ENCODE results near the gene GSTM2.

Gene GSTM2

DNA sequence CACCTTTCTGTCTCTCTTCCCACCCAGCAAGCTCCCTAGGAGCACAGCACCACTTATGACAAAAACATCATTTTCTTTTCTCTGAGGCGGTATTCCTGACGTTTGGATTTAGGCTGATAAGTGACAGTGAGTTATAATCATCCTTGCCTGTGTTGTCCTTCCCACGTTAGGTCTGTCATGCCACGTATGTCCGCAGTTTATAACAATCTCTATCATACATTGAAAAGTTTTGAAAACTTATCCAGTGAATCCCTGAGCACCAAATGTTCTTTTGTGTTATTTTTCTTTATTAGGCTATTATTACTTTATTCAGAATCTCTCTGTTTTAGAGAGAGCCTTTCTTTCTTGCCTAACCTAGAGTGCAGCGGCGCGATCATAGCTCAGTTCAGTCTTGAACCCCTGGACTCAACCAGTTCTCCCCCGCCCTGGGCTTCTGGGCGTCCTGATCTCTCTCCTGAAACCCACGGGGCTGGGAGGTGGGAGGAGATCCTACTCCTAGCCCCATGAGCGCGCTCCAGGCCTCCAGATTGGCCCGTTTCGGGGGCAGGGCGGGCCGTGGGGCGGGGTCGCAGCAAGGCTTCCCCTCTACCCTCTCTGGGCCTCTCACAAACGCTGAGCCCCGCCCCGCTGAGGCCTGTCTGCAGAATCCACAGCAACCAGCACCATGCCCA, at the start of gene GSTM2:
TSS of gene GSTM2 (plus strand) at position 606 of the 671 bp plus-strand sequence. CDS start at position 665, 59 bp downstream.
- peak; percentile 85 for DNase-seq

DNA sequence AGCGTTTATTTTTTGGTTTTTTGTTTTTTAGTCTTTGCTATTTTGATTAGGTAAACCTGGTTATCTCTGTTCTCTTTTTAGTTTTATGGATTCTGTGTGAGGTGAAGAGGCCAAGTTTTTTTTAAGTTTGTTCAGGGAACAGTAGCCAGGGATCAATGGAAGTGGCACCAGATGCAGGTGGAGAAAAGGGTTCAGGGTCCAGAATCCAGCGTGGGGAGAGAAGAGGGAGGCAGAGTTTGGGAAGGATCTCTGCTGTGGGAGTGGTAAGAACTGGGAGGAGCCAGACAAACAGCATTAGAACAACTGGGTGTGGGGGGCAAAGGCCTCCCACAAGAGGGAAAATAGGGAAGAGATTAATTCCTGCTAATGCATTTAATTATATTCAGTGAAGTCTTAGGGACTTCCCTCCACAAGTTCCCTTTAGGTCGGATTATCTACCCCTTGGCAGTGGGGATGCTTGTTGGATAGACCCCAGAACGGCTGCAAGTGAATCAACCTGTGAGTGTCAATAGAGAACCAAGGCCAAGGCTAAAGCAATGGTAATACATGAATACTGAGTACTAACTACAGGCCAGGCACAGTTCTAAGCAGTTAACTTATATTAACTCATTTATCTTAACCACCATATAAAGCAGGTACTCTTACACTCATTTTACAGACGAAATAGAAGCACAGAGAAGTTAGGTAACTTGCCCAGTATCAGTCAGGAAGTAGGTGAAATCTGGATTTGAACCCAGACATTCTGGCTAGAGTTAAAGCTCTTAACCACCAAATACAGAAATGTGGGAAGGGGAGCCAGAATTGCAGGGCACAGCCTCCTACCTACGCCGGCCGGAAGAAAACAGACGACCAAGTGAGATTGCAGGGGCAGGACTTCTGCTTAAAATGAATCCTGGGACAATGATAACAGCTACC, 48.9 kb upstream of the GSTM2 start:
- DNase-seq = no peak

DNA sequence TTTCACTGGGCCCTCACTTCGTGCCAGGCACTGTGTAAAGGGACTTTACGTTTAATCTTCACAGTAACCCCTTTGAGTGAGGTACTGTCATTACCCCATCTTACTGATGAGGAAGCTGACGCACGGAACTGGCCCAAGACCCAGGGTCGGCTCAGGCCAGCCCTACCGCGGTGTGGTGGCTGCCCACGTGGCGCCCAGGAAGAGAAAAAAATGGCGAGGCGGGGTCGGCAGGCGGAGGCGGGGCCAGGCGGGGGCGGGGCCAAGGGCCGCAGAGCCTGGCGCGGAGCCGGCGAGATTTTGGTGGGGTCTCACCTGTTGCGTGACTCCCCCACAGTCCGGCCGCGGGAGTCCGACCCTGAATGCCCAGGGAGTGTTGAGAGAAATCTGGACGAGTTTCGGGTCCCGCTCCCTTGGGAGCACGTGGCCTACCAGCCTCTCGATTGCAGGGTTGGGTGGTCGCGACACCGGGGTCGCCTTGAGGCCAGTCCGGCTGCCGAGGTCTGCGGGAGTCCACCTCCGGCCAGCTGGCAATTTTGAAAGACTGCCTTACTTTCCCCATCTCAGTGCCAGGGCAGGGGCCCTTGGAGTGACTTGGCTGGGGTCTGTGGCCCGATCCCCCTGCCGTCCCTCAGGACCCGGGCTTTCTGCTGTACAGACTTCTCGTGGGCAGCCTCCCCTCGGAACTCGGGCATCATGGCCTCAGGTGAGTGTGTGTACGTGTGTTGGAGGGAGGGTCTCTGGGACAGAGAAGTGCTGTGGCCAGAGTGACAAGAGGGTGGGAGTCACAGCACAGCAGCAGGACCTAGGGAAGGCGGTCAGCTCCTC, 48.1 kb upstream of the GSTM2 start, which contains the start of the genes AMPD2 and GNAT2:
TSS of gene AMPD2 (plus strand) at position 262 of the 825 bp plus-strand sequence. CDS start 1,339 bp downstream, outside the sequence.
TSS of gene GNAT2 (minus strand) at position 41 of the 825 bp plus-strand sequence. CDS start 6,746 bp downstream, outside the sequence.
- peak; percentile 74 for DNase-seq

DNA sequence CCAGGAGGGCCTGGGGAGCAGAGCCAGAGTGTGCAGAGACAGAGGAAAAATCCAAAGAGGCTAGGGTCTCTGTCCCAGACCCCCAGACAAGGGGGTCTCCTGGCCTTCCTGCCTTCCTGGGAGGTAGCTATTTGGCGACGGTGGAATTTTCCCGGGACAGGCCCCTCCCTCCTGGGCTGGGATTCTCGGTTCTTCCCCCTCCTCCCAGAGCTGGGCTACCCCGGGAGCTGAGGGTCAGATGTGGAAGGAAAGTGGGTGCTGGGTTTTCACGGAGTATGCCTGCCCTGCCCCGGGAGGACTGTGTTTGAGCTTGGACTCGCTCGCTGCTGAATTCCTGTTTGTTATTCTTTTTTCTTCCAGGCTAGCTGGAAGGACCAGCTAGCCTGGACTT, 47.5 kb upstream of the GSTM2 start:
- no peak for DNase-seq

DNA sequence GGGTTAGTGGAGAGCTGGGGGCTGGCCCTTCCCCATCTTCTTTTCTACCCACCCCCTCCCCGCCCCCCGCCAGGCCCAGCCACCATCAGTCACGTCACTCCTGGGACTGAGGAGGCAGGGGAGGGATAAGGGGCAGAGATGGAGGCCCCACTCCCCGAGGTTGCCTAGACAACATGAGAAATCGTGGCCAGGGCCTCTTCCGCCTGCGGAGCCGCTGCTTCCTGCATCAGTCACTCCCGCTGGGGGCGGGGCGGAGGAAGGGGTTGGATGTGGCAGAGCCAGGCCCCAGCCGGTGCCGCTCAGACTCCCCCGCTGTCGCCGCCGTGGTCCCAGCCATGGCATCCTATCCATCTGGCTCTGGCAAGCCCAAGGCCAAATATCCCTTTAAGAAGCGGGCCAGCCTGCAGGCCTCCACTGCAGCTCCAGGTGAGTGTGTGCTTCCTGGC, 47.0 kb upstream of the GSTM2 start:
- DNase-seq = peak; percentile 95

DNA sequence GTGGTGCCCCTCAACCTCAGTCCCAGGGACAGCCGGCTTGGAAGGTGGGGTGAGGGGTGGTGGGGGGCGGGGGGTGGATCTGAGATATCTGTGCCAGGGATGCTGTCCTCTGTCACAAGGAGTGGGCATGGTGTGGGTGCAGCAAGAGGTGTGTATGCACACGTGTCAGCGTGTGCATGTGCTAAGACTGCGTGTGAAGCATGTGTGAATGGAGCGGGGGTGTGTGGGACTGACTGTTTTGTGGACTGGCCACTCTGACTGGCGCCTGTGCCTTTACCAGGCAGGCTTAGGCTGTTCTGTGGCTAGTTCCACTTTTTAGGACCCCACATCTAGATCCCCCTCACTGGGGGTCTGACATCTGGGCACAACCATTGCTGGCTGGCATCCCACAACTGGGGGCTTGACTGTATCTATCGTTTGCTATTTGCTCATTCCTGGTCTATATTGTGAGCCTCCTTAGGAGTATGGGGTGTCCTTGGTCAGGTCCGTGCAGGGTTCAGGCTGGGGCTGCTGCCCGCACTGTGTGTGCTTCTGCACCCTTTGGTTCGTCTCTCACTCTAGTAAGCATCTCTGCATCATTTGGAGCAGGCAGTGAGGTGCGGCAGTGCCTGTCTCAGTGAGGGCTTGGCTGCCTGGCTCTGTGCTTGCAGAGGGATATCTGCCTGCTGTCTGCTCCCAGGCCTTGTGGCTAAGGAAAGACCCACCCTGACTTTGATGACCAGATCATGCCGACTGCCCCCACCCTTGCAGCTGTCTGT, 46.3 kb upstream of the GSTM2 start:
- DNase-seq = no peak

DNA sequence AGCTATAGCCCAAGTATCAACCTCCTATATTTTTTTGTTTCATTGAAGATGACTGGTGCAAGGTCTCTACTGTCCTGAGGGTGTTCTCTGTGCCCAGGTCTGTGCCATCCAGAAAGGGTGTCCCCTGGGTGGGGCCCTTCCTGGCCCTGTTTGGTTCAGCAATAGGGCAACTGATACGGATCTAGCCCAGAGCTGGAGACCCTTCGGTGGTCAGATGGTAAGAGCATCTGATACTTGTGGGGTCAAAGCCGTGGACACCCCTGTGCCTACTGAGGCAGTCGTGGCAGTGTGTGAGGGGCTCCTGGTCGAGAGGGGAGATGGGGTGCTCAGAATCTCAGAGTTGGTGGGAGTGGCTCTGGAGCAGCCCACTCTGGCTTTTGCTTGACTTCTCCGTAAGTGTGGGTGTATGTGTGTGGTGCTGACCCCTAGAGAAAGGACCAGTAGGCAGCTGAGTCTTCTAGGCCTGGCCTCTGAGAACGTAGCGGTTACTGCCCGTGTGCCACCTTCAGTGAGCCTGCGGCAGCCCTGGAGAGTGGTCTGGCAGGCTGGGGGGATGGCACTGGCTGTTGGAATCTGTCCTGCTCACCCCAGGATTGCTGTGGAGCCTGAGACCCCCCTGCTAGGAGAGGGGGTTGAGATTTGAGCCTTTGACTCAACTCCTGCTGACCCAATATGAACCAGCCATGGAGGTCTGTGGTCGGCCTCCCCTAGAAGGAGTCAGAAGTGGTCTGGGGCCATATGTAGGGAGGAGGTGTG, 45.5 kb upstream of the GSTM2 start:
- DNase-seq = no peak

DNA sequence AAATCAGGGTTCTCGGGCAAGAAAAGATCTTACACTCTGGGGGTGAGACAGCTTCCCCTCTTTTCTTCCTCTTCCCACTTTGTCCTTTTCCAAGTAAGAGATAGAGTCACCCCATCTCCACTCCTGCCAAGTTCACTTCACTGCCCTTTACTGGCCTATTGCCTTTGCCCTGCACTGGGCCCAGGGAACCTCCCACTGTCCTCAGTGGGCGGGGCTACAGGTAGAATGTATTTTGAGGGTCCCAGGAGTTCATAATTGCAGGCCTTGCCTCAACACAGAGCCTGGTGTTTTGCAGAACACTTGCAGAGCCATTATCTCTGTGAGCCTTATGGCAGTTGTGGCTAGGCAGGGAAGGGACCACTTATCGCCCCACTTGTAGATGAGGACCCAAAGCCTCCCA, 45.0 kb upstream of the GSTM2 start:
- DNase-seq = no peak

DNA sequence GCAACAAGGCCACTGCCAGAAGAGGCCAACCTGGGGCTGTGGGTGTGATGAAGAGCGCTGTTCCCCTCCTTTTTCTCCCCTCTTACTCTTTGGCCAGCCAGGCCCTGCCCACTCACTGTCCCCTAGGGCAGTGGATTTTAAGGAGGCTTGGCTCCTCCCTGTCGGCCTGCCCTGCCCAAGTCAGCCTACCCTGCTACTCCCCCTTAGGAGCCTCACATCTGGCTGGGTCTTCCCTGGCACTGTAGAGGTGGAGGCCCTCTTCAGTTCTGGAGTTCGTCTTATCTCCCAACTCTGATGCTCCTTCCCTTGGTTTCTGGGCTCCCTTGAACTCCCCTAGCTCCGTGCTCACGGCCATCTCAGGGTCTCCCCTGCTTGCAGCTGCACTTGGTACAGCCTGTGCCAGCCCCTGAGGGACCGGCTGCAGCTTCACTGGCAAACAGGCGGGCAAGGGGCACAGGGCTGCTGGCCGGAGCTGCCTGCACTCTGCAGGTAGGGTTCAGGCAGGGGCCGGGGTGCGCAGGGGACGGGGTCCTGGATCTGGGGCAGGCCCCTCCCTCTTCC, 44.2 kb upstream of the GSTM2 start:
- no peak for DNase-seq

DNA sequence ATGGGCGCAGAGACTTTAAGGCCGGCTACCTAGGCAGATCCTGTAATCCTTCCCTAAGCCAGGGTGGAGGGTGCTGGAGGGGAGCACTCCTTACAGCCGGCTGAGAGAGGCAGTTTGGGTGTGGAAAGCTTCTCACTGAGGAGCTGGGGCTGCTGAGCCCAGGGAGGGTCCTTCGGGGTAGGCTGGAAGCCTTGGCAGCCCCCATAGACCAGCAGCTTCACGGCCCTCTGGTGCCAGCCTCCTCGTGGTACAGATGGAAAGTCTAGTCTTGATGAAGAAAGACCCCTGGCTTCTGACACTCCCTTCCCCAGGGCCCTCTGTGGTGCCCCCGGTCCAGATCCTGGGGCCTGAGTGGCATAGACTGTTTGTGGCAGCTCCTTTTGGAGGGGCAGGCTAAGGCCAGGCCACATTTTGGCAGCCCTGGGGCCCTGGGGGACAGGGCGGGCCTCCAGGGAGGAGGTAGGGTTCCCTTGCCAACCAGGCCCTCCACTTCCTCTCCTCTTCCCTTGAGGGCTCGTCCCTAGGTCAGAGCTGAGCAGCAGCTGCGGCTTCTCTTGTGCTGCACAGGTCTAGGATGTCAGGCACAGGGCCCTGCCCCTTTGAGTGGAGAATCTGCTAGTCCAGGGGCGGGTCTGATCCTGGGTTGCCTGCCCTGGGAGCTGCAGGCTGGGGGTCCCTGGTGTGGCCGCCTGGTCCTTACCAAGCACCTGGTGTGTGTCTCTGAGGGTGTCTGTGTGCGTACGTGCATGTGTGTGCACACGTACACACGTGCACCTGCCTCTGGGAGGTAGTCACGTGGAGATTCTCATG, 43.5 kb upstream of the GSTM2 start:
- DNase-seq = no peak

DNA sequence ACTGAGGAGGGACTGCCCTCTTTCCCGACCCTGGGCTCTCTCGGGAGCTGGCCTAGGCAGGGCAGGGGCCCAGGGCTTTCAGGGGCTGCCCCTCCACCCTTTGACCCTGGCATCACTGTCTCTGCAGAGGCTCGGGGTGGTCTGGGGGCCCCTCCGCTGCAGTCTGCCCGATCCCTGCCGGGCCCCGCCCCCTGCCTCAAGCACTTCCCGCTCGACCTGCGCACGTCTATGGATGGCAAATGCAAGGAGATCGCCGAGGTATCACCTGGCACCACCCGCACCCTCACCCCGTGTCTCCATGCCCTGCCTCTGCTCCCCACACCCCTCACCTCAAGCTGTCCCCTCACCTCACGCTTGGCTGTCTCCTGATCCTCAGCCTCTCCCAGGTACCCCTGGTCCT, 42.7 kb upstream of the GSTM2 start:
- DNase-seq = no peak

DNA sequence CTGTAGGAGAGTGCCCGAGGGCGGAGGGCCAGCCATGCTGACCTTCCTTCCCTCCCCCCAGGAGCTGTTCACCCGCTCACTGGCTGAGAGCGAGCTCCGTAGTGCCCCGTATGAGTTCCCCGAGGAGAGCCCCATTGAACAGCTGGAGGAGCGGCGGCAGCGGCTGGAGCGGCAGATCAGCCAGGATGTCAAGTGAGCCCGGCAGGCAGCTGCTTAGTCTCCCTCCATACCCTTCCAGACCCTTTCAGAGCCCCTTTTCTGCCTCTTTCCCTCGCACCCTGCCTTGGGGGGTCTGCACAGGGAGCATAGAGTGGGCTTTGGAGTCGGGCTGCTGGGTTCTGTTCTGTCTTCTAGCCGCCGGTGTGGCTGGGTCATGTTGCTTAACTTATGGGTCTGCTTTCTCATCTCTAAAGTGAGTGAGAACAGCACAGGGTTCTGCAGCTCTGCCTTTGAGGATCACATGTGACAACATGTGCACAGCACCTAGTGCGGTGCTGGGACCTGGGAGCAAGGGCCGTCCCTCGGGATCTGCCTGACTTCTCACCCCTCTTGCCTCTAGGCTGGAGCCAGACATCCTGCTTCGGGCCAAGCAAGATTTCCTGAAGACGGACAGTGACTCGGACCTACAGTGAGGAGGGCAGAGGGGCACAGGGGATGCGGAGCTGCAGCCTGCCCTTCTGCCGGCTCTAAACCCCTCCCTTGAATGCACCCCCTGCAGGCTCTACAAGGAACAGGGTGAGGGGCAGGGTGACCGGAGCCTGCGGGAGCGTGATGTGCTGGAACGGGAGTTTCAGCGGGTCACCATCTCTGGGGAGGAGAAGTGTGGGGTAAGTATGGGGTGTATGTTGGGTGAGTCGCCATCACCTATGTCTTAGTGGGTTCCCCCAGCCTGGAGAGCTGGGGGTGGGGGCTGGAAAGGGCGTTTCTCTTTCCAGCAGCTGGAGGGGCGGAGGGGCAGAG, 42.0 kb upstream of the GSTM2 start:
- no peak for DNase-seq

DNA sequence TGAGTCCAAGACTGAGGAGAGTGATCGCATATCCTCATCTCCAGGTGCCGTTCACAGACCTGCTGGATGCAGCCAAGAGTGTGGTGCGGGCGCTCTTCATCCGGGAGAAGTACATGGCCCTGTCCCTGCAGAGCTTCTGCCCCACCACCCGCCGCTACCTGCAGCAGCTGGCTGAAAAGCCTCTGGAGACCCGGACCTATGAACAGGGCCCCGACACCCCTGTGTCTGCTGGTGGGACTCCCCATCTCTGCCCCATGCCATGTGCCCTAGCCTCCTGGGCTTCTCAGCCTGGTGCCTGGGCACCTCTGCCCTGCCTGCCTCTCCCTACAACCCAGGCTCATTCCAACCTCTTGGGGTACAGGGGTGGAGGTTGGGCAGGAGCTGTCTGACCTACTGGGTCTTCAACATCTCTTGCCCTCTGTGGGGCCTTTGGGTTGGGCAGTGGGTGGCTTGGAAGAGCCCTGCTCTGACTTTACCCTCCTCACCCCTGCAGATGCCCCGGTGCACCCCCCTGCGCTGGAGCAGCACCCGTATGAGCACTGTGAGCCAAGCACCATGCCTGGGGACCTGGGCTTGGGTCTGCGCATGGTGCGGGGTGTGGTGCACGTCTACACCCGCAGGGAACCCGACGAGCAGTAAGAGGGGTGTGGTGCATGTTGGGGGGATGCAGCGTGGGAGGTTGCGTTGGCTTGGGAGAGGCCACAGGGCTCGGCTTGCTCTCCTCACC, 41.0 kb upstream of the GSTM2 start:
- DNase-seq = no peak

DNA sequence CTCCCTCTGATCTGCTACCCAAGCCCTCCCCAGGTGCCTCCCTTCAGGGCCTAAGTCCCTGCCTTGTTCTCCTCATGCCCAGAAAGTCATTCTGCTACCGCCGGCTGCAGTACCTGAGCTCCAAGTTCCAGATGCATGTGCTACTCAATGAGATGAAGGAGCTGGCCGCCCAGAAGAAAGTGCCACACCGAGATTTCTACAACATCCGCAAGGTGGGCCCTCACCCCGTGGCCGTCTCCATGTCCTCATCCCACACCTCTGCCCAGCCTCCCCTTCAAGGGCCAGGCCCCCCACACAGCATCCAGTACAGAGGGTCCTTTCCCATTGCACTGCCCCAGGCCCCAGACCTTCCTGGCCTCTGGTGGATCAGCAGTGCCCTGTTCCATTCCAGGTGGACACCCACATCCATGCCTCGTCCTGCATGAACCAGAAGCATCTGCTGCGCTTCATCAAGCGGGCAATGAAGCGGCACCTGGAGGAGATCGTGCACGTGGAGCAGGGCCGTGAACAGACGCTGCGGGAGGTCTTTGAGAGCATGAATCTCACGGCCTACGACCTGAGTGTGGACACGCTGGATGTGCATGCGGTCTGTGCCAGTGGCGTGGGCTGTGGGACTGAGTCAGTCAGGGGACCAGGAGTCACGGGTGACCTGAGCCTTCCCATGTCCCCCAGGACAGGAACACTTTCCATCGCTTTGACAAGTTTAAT, 40.0 kb upstream of the GSTM2 start:
- DNase-seq = no peak

DNA sequence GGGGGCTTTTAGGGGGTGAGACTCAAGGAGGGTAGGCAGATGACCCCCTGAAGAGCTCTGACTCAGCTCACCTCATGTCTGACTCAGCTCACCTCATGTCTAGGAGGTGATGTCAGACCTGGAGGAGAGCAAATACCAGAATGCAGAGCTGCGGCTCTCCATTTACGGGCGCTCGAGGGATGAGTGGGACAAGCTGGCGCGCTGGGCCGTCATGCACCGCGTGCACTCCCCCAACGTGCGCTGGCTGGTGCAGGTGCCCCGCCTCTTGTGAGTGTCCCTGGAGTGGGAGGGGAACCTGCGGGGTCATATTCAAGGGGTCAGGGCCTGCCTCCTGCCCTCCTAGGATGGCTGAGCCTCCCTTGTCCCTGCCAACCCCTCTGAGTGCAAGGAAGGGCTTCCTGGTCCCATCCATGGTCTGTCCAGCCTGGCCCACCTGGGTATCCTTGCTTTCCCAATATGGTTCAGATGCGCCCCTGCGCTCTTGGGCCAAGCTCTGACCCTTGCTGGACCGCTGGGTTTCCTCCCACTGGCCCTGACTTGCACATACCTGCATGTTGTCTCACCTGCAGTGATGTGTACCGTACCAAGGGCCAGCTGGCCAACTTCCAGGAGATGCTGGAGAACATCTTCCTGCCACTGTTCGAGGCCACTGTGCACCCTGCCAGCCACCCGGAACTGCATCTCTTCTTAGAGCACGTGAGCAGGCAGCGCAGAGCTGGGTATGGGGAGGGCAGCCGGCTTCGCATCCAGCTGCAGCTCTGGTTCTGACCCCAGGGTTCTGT, 39.1 kb upstream of the GSTM2 start:
- no peak for DNase-seq

DNA sequence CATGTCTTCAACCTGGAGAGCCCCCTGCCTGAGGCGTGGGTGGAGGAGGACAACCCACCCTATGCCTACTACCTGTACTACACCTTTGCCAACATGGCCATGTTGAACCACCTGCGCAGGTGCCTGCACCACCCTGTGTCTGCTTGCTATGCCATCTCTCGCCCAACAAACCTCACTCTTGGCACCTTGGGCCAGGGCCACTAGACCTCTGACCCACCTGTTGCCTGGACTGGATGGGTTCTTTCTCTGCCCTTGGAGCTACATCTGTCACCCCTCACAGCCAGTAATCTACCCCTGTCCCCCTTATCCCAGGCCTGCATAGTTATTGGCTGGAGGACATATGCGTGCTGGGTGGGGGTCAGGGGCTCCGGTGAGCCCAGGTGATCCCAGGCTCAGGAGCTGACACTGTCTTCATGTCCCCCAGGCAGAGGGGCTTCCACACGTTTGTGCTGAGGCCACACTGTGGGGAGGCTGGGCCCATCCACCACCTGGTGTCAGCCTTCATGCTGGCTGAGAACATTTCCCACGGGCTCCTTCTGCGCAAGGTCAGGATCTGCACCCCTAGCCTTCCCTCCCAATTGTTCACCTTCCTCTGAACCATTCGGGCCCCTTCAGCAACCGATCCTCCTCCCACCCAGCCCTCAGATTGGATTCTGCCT, 38.4 kb upstream of the GSTM2 start:
- DNase-seq = no peak
